Colonic mucosa (tissue), 4 donors: ENCODE measurements around the gene DNMT3L. TPM values are rescaled to one million over a fixed set of nuclear protein-coding genes. Genes with fewer than 3 reads are reported as not detected.
A peak's percentile ranks its signal among the peaks of the same experiment; 100 is the strongest.

Source experiments
- DNase-seq: peaks from one replicate; pipeline ENCODE4 v3.0.0-alpha.2; 2020
- H3K27ac ChIP-seq: fragments of 200-600 bp; one replicate; pipeline ENCODE4 v1.8.0; 2021
- H3K27me3 ChIP-seq: fragments of 200-600 bp; one replicate; pipeline ENCODE4 v1.8.0; 2021
- H3K36me3 ChIP-seq: fragments of 200-600 bp; one replicate; pipeline ENCODE4 v1.8.0; 2021
- H3K4me1 ChIP-seq: fragments of 200-600 bp; one replicate; pipeline ENCODE4 v1.8.0; 2021; ENCODE audit warnings: mild to moderate bottlenecking
- H3K4me3 ChIP-seq: fragments of 200-600 bp; one replicate; pipeline ENCODE4 v1.8.0; 2021
- H3K9ac ChIP-seq, 2 donors: one replicate each; pipeline ENCODE4 v1.7.0; 2013; ENCODE audit warnings: control low read depth in 2 of 2, low read depth in 2 of 2, low read length in 2 of 2
- H3K9me3 ChIP-seq: fragments of 200-600 bp; one replicate; pipeline ENCODE4 v1.8.0; 2021
- CTCF ChIP-seq: fragments of 200-600 bp; IDR thresholded peaks from one replicate; pipeline ENCODE4 v1.8.0; 2022; ENCODE audit warnings: antibody characterized with exemption, mild to moderate bottlenecking
- intact Hi-C: fragments of 100-400 bp; cut with DNase I; formaldehyde crosslinking; loops from one replicate; pipeline ENCODE4 v1.14.1; 2022
- total RNA-seq, 2 donors: library from RNA; stranded (reverse); fragmentation: NEBNext Ultra II Directional in 1 of 2; extraction: Animal tissue kit (Norgen Biotek cat#: 25700) in 1 of 2; gene quantifications; one replicate each; pipeline ENCODE4 v1.2.1, GENCODE V29; 2021
- donor health status: healthy.
- donor health status: DM: no; HTN: no; CAD: no.
- donor health status: DM: no; HTN: no; CAD: no.

Gene DNMT3L
- total RNA-seq: not detected

- H3K4me3 ChIP-seq: no peak within 1 kb of the TSS
- no peak within 1 kb of the TSS for H3K9ac ChIP-seq
- intact Hi-C loops: no loop called here
- H3K27ac ChIP-seq: no peak within 1 kb of the TSS
- no peaks in the 10 kb centered on the region for H3K9me3 ChIP-seq
- no peaks in the 10 kb centered on the region for H3K4me1 ChIP-seq
- TF ChIP-seq CTCF: no peak
- no peaks in the 10 kb centered on the region for H3K27me3 ChIP-seq
- no peak for DNase-seq
- no peaks in the 10 kb centered on the region for H3K36me3 ChIP-seq
These were observed at the start of gene DNMT3L for GRCh38 chr21:44261675-44262295. DNMT3L (minus strand) TSS chr21:44261897; CDS start chr21:44261259, 638 bp downstream.

- no peak overlapping the region for H3K27ac ChIP-seq
- H3K36me3 ChIP-seq: peaks cover 19% of the 10 kb centered on the region
- H3K4me3 ChIP-seq: no peak overlapping the region
- no peaks in the 10 kb centered on the region for H3K4me1 ChIP-seq
- TF ChIP-seq CTCF: no peak
- intact Hi-C loops: no loop called here
- DNase-seq: no peak
- no peak overlapping the region for H3K9ac ChIP-seq
- H3K27me3 ChIP-seq: no peaks in the 10 kb centered on the region
- H3K9me3 ChIP-seq: no peaks in the 10 kb centered on the region
These were observed 49.2 kb upstream of the DNMT3L start for GRCh38 chr21:44310628-44311507.

GRCh38 chr21:44306936-44307704, 45.4 kb upstream of the DNMT3L start:
- no peak for DNase-seq
- Histone ChIP-seq H3K9ac (no peak overlapping the region), H3K4me1 (peaks cover 20% of the 10 kb centered on the region)

GRCh38 chr21:44305691-44306090, 44.0 kb upstream of the DNMT3L start:
- no peak for DNase-seq
- H3K4me1 ChIP-seq: peaks cover 31% of the 10 kb centered on the region
- no peaks in the 10 kb centered on the region for H3K27me3 ChIP-seq
- no peaks in the 10 kb centered on the region for H3K9me3 ChIP-seq
- no peak for TF ChIP-seq CTCF
- no peak overlapping the region for H3K4me3 ChIP-seq
- intact Hi-C loops: no loop called here
- no peak overlapping the region for H3K27ac ChIP-seq
- H3K36me3 ChIP-seq: no peaks in the 10 kb centered on the region
- no peak overlapping the region for H3K9ac ChIP-seq

More at GRCh38 chr21:44306936-44307704, 45.4 kb upstream of the DNMT3L start:
- Histone ChIP-seq H3K27me3 (no peaks in the 10 kb centered on the region), H3K4me3 (no peak overlapping the region), H3K9me3 (no peaks in the 10 kb centered on the region), H3K27ac (no peak overlapping the region), H3K36me3 (peaks cover 8% of the 10 kb centered on the region)
- TF ChIP-seq CTCF: no peak
- intact Hi-C loops: no loop called here

- no peak overlapping the region for H3K27ac ChIP-seq
- peak; percentile 56 for TF ChIP-seq CTCF
- intact Hi-C loops: no loop called here
These were observed 43.2 kb upstream of the DNMT3L start for GRCh38 chr21:44304877-44305293.

More at GRCh38 chr21:44304877-44305293, 43.2 kb upstream of the DNMT3L start:
- peak; percentile 50 for DNase-seq
- no peaks in the 10 kb centered on the region for H3K36me3 ChIP-seq
- peaks cover 31% of the 10 kb centered on the region for H3K4me1 ChIP-seq
- H3K4me3 ChIP-seq: no peak overlapping the region
- peak overlapping the region in 1 of 2 donors; percentile 55 for H3K9ac ChIP-seq
- no peaks in the 10 kb centered on the region for H3K27me3 ChIP-seq
- no peaks in the 10 kb centered on the region for H3K9me3 ChIP-seq
